Lower lobe of right lung (tissue), 2 donors: ENCODE results near the gene SSR1. TPM values are rescaled to one million over a fixed set of nuclear protein-coding genes. Genes with fewer than 3 reads are reported as not detected.
A peak's percentile ranks its signal among the peaks of the same experiment; 100 is the strongest.
"Not testable (repeated sequence)": the region's sequence is repeated elsewhere in the genome, so short reads cannot be mapped to it uniquely, and the experiment has no call there.

Experiments used
- ATAC-seq, 2 donors: fragments of 200-7000 bp; cut with Tn5 transposase; one replicate each; pipeline ENCODE4 v1.9.1; 2020 to 2022; ENCODE audit warnings: mild to moderate bottlenecking in 2 of 2, moderate library complexity in 2 of 2
- DNase-seq: peaks from one replicate; pipeline ENCODE4 v3.0.0-alpha.2; 2020
- H3K27ac ChIP-seq: fragments of 200-600 bp; one replicate; pipeline ENCODE4 v1.8.0; 2022
- H3K27me3 ChIP-seq: fragments of 200-600 bp; one replicate; pipeline ENCODE4 v1.8.0; 2022; ENCODE audit warnings: low read depth
- H3K36me3 ChIP-seq: fragments of 200-600 bp; one replicate; pipeline ENCODE4 v1.8.0; 2022; ENCODE audit warnings: mild to moderate bottlenecking
- H3K4me1 ChIP-seq: fragments of 200-600 bp; one replicate; pipeline ENCODE4 v1.8.0; 2022
- H3K4me3 ChIP-seq: fragments of 200-600 bp; one replicate; pipeline ENCODE4 v1.8.0; 2022; ENCODE audit warnings: mild to moderate bottlenecking
- H3K9me3 ChIP-seq: fragments of 200-600 bp; one replicate; pipeline ENCODE4 v1.8.0; 2022
- CTCF ChIP-seq: fragments of 200-600 bp; IDR thresholded peaks from one replicate; pipeline ENCODE4 v1.8.0; 2022; ENCODE audit warnings: antibody characterized with exemption, mild to moderate bottlenecking
- intact Hi-C: fragments of 100-400 bp; cut with DNase I; formaldehyde crosslinking; loops from one replicate; pipeline ENCODE4 v1.11.0; 2022
- total RNA-seq: library from RNA; stranded (reverse); fragmentation: NEBNext Ultra II Directional; extraction: Animal tissue kit (Norgen Biotek cat#: 25700); gene quantifications from one replicate; pipeline ENCODE4 v1.2.1, GENCODE V29; 2021
- donor health status: DM: no; HTN: yes; CAD: no; lungs with severe emphysema.

Gene SSR1
- total RNA-seq, 1 donor from 2014 or later = 127 TPM

DNA sequence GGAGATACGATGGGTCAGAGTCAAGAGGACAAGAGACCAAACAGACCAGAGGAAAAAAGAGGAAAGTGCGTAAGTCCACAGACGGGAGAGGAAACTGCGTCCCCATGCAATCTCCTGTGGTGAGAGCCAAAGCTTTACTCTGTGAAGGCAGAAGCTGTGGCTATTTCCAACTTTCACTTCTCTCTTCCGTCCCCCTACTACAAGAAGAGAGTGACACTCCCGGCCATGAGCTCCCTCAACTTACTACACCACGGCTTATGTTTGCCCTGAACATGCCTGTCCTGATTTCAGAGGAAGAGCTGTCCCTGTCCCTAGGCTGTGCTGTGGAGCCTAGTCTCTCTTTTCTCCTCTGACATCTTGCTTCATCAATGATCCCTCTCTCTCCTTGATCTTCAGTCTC lies 11.5 kb upstream of the SSR1 start:
- Histone ChIP-seq H3K9me3 (no peaks in the 10 kb centered on the region), H3K27ac (peak overlapping the region; percentile 41), H3K27me3 (no peaks in the 10 kb centered on the region), H3K4me1 (peaks cover 15% of the 10 kb centered on the region), H3K4me3 (no peak overlapping the region), H3K36me3 (no peaks in the 10 kb centered on the region)
- DNase-seq (no peak), ATAC-seq (peak; percentile 84 to 92)
- intact Hi-C loops = no loop called here
- TF ChIP-seq CTCF = no peak

DNA sequence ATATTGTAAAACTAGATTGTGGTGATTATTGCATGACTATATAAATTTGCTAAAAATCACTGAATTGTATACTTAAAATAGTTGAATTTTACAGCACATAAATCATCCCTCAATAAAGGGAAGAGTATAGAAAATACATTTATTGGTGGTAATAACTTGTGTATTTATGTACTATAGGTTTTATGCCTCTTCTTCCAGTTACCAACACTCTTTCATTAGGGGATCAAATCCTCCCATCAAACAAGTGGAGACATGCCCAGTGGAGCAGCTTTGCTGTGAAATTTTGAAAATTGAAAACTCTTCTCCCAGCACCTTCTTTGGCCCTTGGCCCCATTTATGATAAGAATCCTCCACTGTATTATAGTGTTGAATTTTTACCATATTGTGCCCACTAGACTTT lies 10.1 kb upstream of the SSR1 start:
- no peak for ATAC-seq

DNA sequence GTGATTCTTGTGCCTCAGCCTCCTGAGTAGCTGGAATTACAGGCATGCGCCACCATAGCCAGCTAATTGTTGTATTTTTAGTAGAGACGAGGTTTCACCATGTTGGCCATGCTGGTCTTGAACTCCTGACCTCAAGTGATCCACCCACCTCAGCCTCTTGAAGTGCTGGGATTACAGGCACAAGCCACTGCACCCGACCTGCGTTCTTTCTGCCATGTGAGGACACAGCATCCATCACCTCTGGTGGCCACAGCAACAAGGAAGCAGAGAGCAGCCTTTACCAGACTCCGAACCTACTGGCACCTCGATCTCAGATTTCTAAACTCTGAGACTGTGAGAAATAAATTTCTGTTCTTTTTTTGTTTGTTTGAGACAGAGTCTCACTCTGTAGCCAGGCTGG lies 8.9 kb upstream of the SSR1 start:
- H3K36me3 ChIP-seq, H3K27ac ChIP-seq, H3K9me3 ChIP-seq, intact Hi-C loops, DNase-seq, H3K4me3 ChIP-seq, ATAC-seq, H3K4me1 ChIP-seq, H3K27me3 ChIP-seq: not testable (repeated sequence)

More for the DNA sequence above, 10.1 kb upstream of the SSR1 start:
- TF ChIP-seq CTCF = no peak
- H3K4me3 ChIP-seq = no peak overlapping the region
- no peaks in the 10 kb centered on the region for H3K36me3 ChIP-seq
- intact Hi-C loops = no loop called here
- no peaks in the 10 kb centered on the region for H3K9me3 ChIP-seq
- DNase-seq = no peak
- no peak overlapping the region for H3K27ac ChIP-seq
- peaks cover 11% of the 10 kb centered on the region for H3K4me1 ChIP-seq
- H3K27me3 ChIP-seq = no peaks in the 10 kb centered on the region

DNA sequence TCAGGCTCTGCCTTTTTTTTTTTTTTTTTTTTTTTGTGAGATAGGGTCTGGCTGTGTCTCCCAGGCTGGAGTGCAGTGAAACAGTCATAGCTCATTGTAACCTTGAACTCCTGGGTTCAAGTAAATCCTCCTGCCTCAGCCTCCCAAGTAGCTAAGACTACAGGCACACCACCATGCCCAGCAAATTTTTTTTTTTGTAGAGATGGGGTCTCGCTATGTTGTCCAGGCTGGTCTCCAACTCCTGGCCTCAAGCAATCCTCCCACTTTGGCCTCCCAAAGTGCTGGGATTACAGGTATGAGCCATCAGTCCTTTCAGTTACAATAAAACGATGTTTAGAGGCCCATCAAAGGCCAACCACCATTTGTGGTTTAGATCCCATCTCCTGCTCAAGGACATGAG lies 6.4 kb upstream of the SSR1 start:
- H3K4me3 ChIP-seq, H3K4me1 ChIP-seq, H3K27me3 ChIP-seq, H3K36me3 ChIP-seq, ATAC-seq, intact Hi-C loops, H3K27ac ChIP-seq, H3K9me3 ChIP-seq, DNase-seq: not testable (repeated sequence)

- H3K36me3 ChIP-seq = no peaks in the 10 kb centered on the region
- no peak for DNase-seq
- no peak overlapping the region for H3K4me3 ChIP-seq
- ATAC-seq = no peak
- H3K9me3 ChIP-seq = no peaks in the 10 kb centered on the region
- H3K27me3 ChIP-seq = no peaks in the 10 kb centered on the region
- no peak for TF ChIP-seq CTCF
- intact Hi-C loops = no loop called here
- no peak overlapping the region for H3K27ac ChIP-seq
- H3K4me1 ChIP-seq = peaks cover 6% of the 10 kb centered on the region
Observed at GRCh38 chr6:7317538-7317937, 4.5 kb upstream of the SSR1 start.

- ATAC-seq (no peak), DNase-seq (no peak)
- no peak for TF ChIP-seq CTCF
- intact Hi-C loops = no loop called here
- no peaks in the 10 kb centered on the region for H3K36me3 ChIP-seq
- no peaks in the 10 kb centered on the region for H3K9me3 ChIP-seq
- H3K27me3 ChIP-seq = no peaks in the 10 kb centered on the region
- H3K4me3 ChIP-seq = no peak overlapping the region
- no peak overlapping the region for H3K27ac ChIP-seq
- H3K4me1 ChIP-seq = peaks cover 10% of the 10 kb centered on the region
Observed at GRCh38 chr6:7316658-7317533, 3.9 kb upstream of the SSR1 start.
